Stomach (tissue), 9 donors: ENCODE measurements around the gene SPATC1L. TPM values are rescaled to one million over a fixed set of nuclear protein-coding genes. Genes with fewer than 3 reads are reported as not detected.
"Not testable (repeated sequence)": the region's sequence is repeated elsewhere in the genome, so short reads cannot be mapped to it uniquely, and the experiment has no call there.

ENCODE experiments used
- DNase-seq, 2 donors: peaks; one replicate each; pipeline versions ENCODE4 v3.0.0 to v3.0.0-alpha.2; 2013 to 2019
- H3K27ac ChIP-seq, 5 donors: fragments of 200-600 bp in 4 of 5; sonication (generic) in 4 of 5; one replicate each; pipeline ENCODE4 v1.5.1; 2013 to 2019; ENCODE audit warnings: mild to moderate bottlenecking in 1 of 5, moderate library complexity in 1 of 5
- H3K27me3 ChIP-seq, 3 donors: fragments of 200-600 bp; sonication (generic); one replicate each; pipeline ENCODE4 v1.5.1; 2017 to 2019; ENCODE audit warnings: mixed run types in 1 of 3
- H3K36me3 ChIP-seq, 4 donors: fragments of 200-600 bp; sonication (generic); 1 replicate in 3 of 4; 2 replicates in 1 of 4; pipeline ENCODE4 v1.5.1; 2016 to 2019
- H3K4me1 ChIP-seq, 4 donors: fragments of 200-600 bp; sonication (generic); one replicate each; pipeline ENCODE4 v1.5.1; 2016 to 2019
- H3K4me3 ChIP-seq, 4 donors: fragments of 200-600 bp; sonication (generic) in 3 of 4; one replicate each; pipeline ENCODE4 v1.5.1; 2016 to 2019; ENCODE audit warnings: mild to moderate bottlenecking in 1 of 4
- H3K9me3 ChIP-seq, 4 donors: fragments of 200-600 bp; sonication (generic); one replicate each; pipeline ENCODE4 v1.5.1; 2016 to 2019
- EP300 ChIP-seq: sonication (generic); formaldehyde crosslinking; IDR thresholded peaks from one replicate; pipeline ENCODE4 v1.6.1; 2017; ENCODE audit warnings: antibody characterized with exemption
- POLR2A ChIP-seq, 4 donors: fragments of 450-650 bp; IDR thresholded peaks; one replicate each; pipeline ENCODE4 v1.6.1; 2016; ENCODE audit warnings: antibody characterized with exemption in 4 of 4, control low read depth in 2 of 4, mild to moderate bottlenecking in 1 of 4, moderate library complexity in 1 of 4
- POLR2AphosphoS5 ChIP-seq, 3 donors: sonication (generic); formaldehyde crosslinking; IDR thresholded peaks; one replicate each; pipeline ENCODE4 v1.6.1; 2016; ENCODE audit warnings: antibody characterized with exemption in 3 of 3
- WGBS, 5 donors: extraction: QIAGEN DNeasy Blood & Tissue Kit in 3 of 5; methylation state at CpG; one replicate each; pipeline versions ENCODE4 v1.1.5 to v1.1.7; 2013 to 2018; 5-methylcytosine and 5-hydroxymethylcytosine counted together
- intact Hi-C: fragments of 100-400 bp; cut with DNase I; formaldehyde crosslinking; loops from one replicate; pipeline ENCODE4 v1.15.1; 2023; ENCODE audit warnings: low total_unique reads
- polyA plus RNA-seq, 3 donors: library from polyadenylated mRNA; stranded (reverse); fragments of 200-250 nt; gene quantifications; one replicate each; pipeline ENCODE4 v1.2.3, GENCODE V29; 2013
- total RNA-seq, 5 donors: library from RNA; depleted of rRNA; stranded (reverse); fragments of >200 nt; gene quantifications; one replicate each; pipeline versions ENCODE4 v1.1.0 to v1.2.3, GENCODE V29; 2014 to 2016
- TF ChIP-seq, protein P1 (sequence below), 7 experiments: fragments of 450-650 bp in 4 of 7; fragments of 200-600 bp in 3 of 7; sonication (generic) in 3 of 7; IDR thresholded peaks; one replicate each; pipeline ENCODE4 v1.5.1; 2016 to 2019; ENCODE audit warnings: antibody characterized with exemption in 7 of 7, control low read depth in 2 of 7, mild to moderate bottlenecking in 1 of 7
- donor health status: healthy with polysubstance abuse.
- donor health status: Bipolar disorder and iron deficiency.
- donor health status: healthy.

SPATC1L gene
- total and polyA plus RNA-seq, 8 donors, result 0.72 to 26.4 (median 12.5) TPM; not detected in 1

GRCh38 chr21:46172863-46173528 lies 11.3 kb downstream of the SPATC1L start:
- Histone ChIP-seq H3K27me3 (peaks cover 0 to 17% (median 0%) of the 10 kb centered on the region in 3 donors), H3K9me3 (peaks cover 0 to 23% (median 0%) of the 10 kb centered on the region in 4 donors), H3K4me3 (no peak overlapping the region), H3K27ac (no peak overlapping the region), H3K4me1 (no peaks in the 10 kb centered on the region), H3K36me3 (peaks cover 0 to 10% (median 0%) of the 10 kb centered on the region in 4 donors)
- 87 to 95% (median 91%) methylated on average over 2 to 6 of the region's 6 CpGs for WGBS, 5 donors
- intact Hi-C loops, result no loop called here
- no peak for DNase-seq
- TF ChIP-seq POLR2AphosphoS5 (IDR thresholded peaks at IDR 0.05) (no peak), EP300 (no peak), POLR2A (IDR thresholded peaks at IDR 0.05) (no peak)
- TF ChIP-seq, protein P1, sequence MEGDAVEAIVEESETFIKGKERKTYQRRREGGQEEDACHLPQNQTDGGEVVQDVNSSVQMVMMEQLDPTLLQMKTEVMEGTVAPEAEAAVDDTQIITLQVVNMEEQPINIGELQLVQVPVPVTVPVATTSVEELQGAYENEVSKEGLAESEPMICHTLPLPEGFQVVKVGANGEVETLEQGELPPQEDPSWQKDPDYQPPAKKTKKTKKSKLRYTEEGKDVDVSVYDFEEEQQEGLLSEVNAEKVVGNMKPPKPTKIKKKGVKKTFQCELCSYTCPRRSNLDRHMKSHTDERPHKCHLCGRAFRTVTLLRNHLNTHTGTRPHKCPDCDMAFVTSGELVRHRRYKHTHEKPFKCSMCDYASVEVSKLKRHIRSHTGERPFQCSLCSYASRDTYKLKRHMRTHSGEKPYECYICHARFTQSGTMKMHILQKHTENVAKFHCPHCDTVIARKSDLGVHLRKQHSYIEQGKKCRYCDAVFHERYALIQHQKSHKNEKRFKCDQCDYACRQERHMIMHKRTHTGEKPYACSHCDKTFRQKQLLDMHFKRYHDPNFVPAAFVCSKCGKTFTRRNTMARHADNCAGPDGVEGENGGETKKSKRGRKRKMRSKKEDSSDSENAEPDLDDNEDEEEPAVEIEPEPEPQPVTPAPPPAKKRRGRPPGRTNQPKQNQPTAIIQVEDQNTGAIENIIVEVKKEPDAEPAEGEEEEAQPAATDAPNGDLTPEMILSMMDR (IDR thresholded peaks at IDR 0.05), result no peak

- TF ChIP-seq POLR2A (IDR thresholded peaks at IDR 0.05) (no peak), POLR2AphosphoS5 (IDR thresholded peaks at IDR 0.05) (no peak), EP300 (no peak)
- TF ChIP-seq, protein P1 (IDR thresholded peaks at IDR 0.05), result no peak
- Histone ChIP-seq H3K4me1 (no peaks in the 10 kb centered on the region), H3K9me3 (peaks cover 0 to 23% (median 0%) of the 10 kb centered on the region in 4 donors), H3K4me3 (no peak overlapping the region), H3K27ac (no peak overlapping the region), H3K36me3 (peaks cover 0 to 13% (median 0%) of the 10 kb centered on the region in 4 donors), H3K27me3 (peaks cover 0 to 17% (median 0%) of the 10 kb centered on the region in 3 donors)
- 82 to 92% (median 87%) methylated on average over 19 to 21 of the region's 21 CpGs for WGBS, 5 donors
- intact Hi-C loops, result no loop called here
- peak in 1 of 2 donors; percentile 1 for DNase-seq
Measured at GRCh38 chr21:46171996-46172862, 12.0 kb downstream of the SPATC1L start.

DNA sequence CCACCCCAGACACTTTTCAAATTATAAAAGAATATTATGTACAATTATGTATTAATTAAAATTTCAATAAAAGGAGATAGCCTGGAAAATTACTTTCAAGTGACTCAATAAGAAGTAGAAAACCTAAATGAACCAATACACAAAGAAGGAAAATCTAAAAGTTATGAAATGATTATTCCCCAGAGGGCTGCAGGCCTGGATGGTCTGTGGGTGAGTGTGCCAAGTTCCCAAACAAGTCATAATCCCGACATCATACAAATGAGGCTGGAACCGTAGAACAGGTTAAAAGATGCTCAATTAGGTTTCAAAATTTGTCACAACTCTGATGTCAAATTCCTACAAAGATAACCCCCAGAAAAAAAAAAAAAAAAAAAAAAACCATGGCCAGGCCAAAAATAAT lies 12.7 kb downstream of the SPATC1L start:
- intact Hi-C loops, result no loop called here
- Histone ChIP-seq H3K36me3 (peaks cover 0 to 13% (median 0%) of the 10 kb centered on the region in 4 donors), H3K27ac (no peak overlapping the region), H3K27me3 (peaks cover 0 to 17% (median 0%) of the 10 kb centered on the region in 3 donors), H3K4me1 (no peaks in the 10 kb centered on the region), H3K4me3 (no peak overlapping the region), H3K9me3 (peaks cover 0 to 21% (median 0%) of the 10 kb centered on the region in 4 donors)
- WGBS, 5 donors, result 46 to 81% (median 63%) methylated on average over 2 of the region's 2 CpGs
- TF ChIP-seq POLR2AphosphoS5 (IDR thresholded peaks at IDR 0.05), result no peak
- TF ChIP-seq, protein P1 (IDR thresholded peaks at IDR 0.05), result no peak
- DNase-seq, result no peak

DNA sequence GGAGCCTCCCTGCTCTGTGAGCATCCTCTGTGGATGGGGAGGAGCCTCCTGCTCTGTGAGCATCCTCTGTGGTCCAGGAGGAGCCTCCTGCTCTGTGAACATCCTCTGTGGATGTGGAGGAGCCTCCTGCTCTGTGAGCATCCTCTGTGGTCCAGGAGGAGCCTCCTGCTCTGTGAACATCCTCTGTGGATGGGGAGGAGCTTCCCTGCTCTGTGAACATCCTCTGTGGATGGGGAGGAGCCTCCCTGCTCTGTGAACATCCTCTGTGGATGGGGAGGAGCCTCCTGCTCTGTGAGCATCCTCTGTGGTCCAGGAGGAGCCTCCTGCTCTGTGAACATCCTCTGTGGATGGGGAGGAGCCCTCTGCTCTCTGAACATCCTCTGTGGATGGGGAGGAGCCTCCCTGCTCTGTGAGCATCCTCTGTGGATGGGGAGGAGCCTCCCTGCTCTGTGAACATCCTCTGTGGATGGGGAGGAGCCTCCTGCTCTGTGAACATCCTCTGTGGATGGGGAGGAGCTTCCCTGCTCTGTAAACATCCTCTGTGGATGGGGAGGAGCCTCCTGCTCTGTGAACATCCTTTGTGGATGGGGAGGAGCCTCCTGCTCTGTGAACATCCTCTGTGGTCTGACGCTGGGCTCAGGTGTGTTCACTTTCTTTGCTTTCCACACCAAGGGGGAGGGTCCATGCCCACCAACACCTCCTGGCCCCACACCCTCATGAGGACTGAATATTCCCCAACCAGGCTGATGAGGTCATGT lies 13.6 kb downstream of the SPATC1L start:
- H3K27ac ChIP-seq, H3K4me3 ChIP-seq, DNase-seq, intact Hi-C loops, H3K4me1 ChIP-seq: not testable (repeated sequence)
- Histone ChIP-seq H3K27me3 (peaks cover 0 to 17% (median 0%) of the 10 kb centered on the region in 3 donors), H3K36me3 (peaks cover 0 to 13% (median 0%) of the 10 kb centered on the region in 4 donors), H3K9me3 (peaks cover 0 to 18% (median 0%) of the 10 kb centered on the region in 4 donors)
- 75 to 100% (median 81%) methylated on average over 1 of the region's 1 CpG for WGBS, 5 donors
